Fibroblast of skin of left quadriceps (primary cell): ENCODE data around the gene FTCD.
"Not testable (repeated sequence)": the region's sequence is repeated elsewhere in the genome, so short reads cannot be mapped to it uniquely, and the experiment has no call there.

Source experiments
- DNase-seq, 2 experiments: peaks; one replicate each; pipeline ENCODE4 v3.0.0-alpha.2; 2013; ENCODE audit warnings: low read depth in 2 of 2

The FTCD gene

GRCh38 chr21:46140352-46141003, 14.9 kb downstream of the FTCD start:
- DNase-seq: not testable (repeated sequence)

GRCh38 chr21:46139686-46140085, 15.7 kb downstream of the FTCD start:
- DNase-seq: no peak

GRCh38 chr21:46138383-46138970, 16.9 kb downstream of the FTCD start:
- DNase-seq: no peak

GRCh38 chr21:46137908-46138307, 17.5 kb downstream of the FTCD start:
- DNase-seq: no peak

GRCh38 chr21:46136739-46137349, 18.5 kb downstream of the FTCD start:
- no peak for DNase-seq

- DNase-seq: no peak
These were observed 19.5 kb downstream of the FTCD start for GRCh38 chr21:46135782-46136395.

GRCh38 chr21:46131838-46132651, 23.3 kb downstream of the FTCD start:
- no peak for DNase-seq

GRCh38 chr21:46131588-46131837, 23.9 kb downstream of the FTCD start:
- DNase-seq: no peak

GRCh38 chr21:46130831-46131587, 24.4 kb downstream of the FTCD start:
- DNase-seq: no peak

GRCh38 chr21:46129846-46130651, 25.3 kb downstream of the FTCD start:
- DNase-seq: no peak

GRCh38 chr21:46128933-46129571, 26.3 kb downstream of the FTCD start:
- no peak for DNase-seq

- DNase-seq: no peak
These were observed 27.1 kb downstream of the FTCD start for GRCh38 chr21:46128106-46128932.

GRCh38 chr21:46127239-46128105, 27.9 kb downstream of the FTCD start:
- no peak for DNase-seq

- DNase-seq: no peak
These were observed 28.8 kb downstream of the FTCD start for GRCh38 chr21:46126309-46127238.

GRCh38 chr21:46125846-46126301, 29.5 kb downstream of the FTCD start:
- DNase-seq: no peak

- DNase-seq: no peak
These were observed 30.2 kb downstream of the FTCD start for GRCh38 chr21:46124926-46125845.
